Myocyte (in vitro differentiated cells): ENCODE measurements around the gene FAM237B. TPM values are rescaled to one million over a fixed set of nuclear protein-coding genes. Genes with fewer than 3 reads are reported as not detected.
"Not testable (repeated sequence)": the region's sequence is repeated elsewhere in the genome, so short reads cannot be mapped to it uniquely, and the experiment has no call there.

Experiments used
- DNase-seq: peaks from one replicate; pipeline ENCODE4 v3.0.0-alpha.2; 2012; ENCODE audit warnings: low read depth
- polyA plus RNA-seq: library from polyadenylated mRNA; unstranded; fragments of >200 nt; gene quantifications from one replicate; pipeline ENCODE4 v1.2.1, GENCODE V29; 2012; ENCODE audit warnings: missing spikeins
- total RNA-seq: library from RNA; depleted of rRNA; stranded (reverse); fragments of >200 nt; gene quantifications from 2 replicates; pipeline ENCODE4 v1.2.3, GENCODE V29; 2014

FAM237B gene
- not detected in 2 replicates for total RNA-seq
- polyA plus RNA-seq: not detected

- peak; percentile 22 for DNase-seq
Measured at GRCh38 chr7:90320801-90321494, at the start of gene FAM237B. TSS of gene FAM237B (minus strand) at chr7:90321304. CDS start at chr7:90319748, 1,556 bp downstream.

- no peak for DNase-seq
Measured at GRCh38 chr7:90351987-90352386, 30.9 kb upstream of the FAM237B start.

- not testable (repeated sequence) for DNase-seq
Measured at GRCh38 chr7:90350032-90350431, 28.9 kb upstream of the FAM237B start.

GRCh38 chr7:90349305-90349704, 28.2 kb upstream of the FAM237B start:
- no peak for DNase-seq

GRCh38 chr7:90347759-90348158, 26.7 kb upstream of the FAM237B start:
- DNase-seq: no peak

GRCh38 chr7:90346336-90347125, 25.4 kb upstream of the FAM237B start, which contains the start of gene GTPBP10:
TSS of gene GTPBP10 (plus strand) at chr7:90346716. CDS start at chr7:90346742, 26 bp downstream.
- peak; percentile 98 for DNase-seq

- DNase-seq: peak; percentile 64
Measured at GRCh38 chr7:90345595-90346335, 24.7 kb upstream of the FAM237B start.

GRCh38 chr7:90345016-90345415, 23.9 kb upstream of the FAM237B start:
- no peak for DNase-seq

GRCh38 chr7:90337106-90337505, 16.0 kb upstream of the FAM237B start:
- peak; percentile 11 for DNase-seq

- not testable (repeated sequence) for DNase-seq
Measured at GRCh38 chr7:90334926-90335325, 13.8 kb upstream of the FAM237B start.

GRCh38 chr7:90334193-90334843, 13.2 kb upstream of the FAM237B start:
- DNase-seq: no peak

- no peak for DNase-seq
Measured at GRCh38 chr7:90326500-90326899, 5.4 kb upstream of the FAM237B start.

GRCh38 chr7:90322837-90323236, 1.7 kb upstream of the FAM237B start:
- DNase-seq: no peak

GRCh38 chr7:90320418-90320800, 695 bp downstream of the FAM237B start:
- DNase-seq: no peak

GRCh38 chr7:90320014-90320413, 1.1 kb downstream of the FAM237B start:
- DNase-seq: no peak

GRCh38 chr7:90313907-90314306, 7.2 kb downstream of the FAM237B start:
- no peak for DNase-seq

GRCh38 chr7:90312745-90313144, 8.4 kb downstream of the FAM237B start:
- peak; percentile 25 for DNase-seq

GRCh38 chr7:90311175-90311574, 9.9 kb downstream of the FAM237B start:
- DNase-seq: no peak

- DNase-seq: no peak
Measured at GRCh38 chr7:90309872-90310271, 11.2 kb downstream of the FAM237B start.

GRCh38 chr7:90303241-90303640, 17.9 kb downstream of the FAM237B start:
- no peak for DNase-seq
